Upper lobe of left lung (tissue), 4 donors: ENCODE results near the gene VASP.

Experiments
- EP300 ChIP-seq, 4 donors: sonication (generic); formaldehyde crosslinking; IDR thresholded peaks; one replicate each; pipeline ENCODE4 v1.5.1; 2017; ENCODE audit warnings: antibody characterized with exemption in 4 of 4, control low read depth in 2 of 4
- POLR2A ChIP-seq, 4 donors: fragments of 450-650 bp; IDR thresholded peaks; one replicate each; pipeline ENCODE4 v1.5.1; 2016 to 2017; ENCODE audit warnings: antibody characterized with exemption in 4 of 4, mild to moderate bottlenecking in 2 of 4
- POLR2AphosphoS5 ChIP-seq, 2 donors: sonication (generic); formaldehyde crosslinking; IDR thresholded peaks; one replicate each; pipeline ENCODE4 v1.5.1; 2017; ENCODE audit warnings: antibody characterized with exemption in 2 of 2
- TF ChIP-seq, protein P1 (sequence below), 6 experiments: fragments of 450-650 bp in 4 of 6; fragments of 200-600 bp in 2 of 6; sonication (generic) in 2 of 6; IDR thresholded peaks; one replicate each; pipeline ENCODE4 v1.5.1; 2016 to 2019; ENCODE audit warnings: antibody characterized with exemption in 6 of 6

DNA sequence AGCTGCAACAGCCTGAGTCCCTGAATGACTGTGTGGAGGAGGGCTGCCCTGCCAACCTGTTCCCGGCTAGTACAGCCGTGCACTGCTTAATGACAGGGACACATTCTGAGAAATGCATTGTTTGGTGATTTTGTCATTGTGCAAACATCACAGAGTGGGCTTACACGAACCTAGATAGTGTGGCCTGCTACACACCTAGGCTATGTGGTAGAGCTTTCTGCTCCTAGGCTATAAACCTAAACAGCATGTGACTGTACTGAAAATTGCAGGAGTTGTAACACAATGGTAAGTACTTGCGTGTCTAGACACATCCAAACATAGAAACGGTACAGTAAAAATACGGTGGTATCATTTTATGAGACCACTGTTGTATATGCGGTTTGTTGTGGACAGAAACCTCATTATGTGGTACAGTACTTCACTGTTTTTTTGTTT lies 35.0 kb downstream of the VASP start:
- TF ChIP-seq POLR2A (IDR thresholded peaks at IDR 0.05) (no peak), EP300 (IDR thresholded peaks at IDR 0.05) (no peak), POLR2AphosphoS5 (IDR thresholded peaks at IDR 0.05) (no peak)
- TF ChIP-seq, protein P1, sequence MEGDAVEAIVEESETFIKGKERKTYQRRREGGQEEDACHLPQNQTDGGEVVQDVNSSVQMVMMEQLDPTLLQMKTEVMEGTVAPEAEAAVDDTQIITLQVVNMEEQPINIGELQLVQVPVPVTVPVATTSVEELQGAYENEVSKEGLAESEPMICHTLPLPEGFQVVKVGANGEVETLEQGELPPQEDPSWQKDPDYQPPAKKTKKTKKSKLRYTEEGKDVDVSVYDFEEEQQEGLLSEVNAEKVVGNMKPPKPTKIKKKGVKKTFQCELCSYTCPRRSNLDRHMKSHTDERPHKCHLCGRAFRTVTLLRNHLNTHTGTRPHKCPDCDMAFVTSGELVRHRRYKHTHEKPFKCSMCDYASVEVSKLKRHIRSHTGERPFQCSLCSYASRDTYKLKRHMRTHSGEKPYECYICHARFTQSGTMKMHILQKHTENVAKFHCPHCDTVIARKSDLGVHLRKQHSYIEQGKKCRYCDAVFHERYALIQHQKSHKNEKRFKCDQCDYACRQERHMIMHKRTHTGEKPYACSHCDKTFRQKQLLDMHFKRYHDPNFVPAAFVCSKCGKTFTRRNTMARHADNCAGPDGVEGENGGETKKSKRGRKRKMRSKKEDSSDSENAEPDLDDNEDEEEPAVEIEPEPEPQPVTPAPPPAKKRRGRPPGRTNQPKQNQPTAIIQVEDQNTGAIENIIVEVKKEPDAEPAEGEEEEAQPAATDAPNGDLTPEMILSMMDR (IDR thresholded peaks at IDR 0.05): no peak
